Neural cell (in vitro differentiated cells): Measurements from ENCODE around the gene RNF123.

Experiments
- CTCF ChIP-seq: fragments of 450-650 bp; IDR thresholded peaks from 2 replicates; pipeline ENCODE4 v1.5.1; 2014; ENCODE audit warnings: antibody characterized with exemption, mild to moderate bottlenecking, moderate library complexity; ENCODE audit not compliant: poor library complexity, severe bottlenecking
- EP300 ChIP-seq: fragments of 450-650 bp; conservative IDR thresholded peaks from 2 replicates; pipeline ENCODE4 v1.6.1; 2014; ENCODE audit warnings: antibody characterized with exemption, mild to moderate bottlenecking, moderate library complexity; ENCODE audit not compliant: poor library complexity, severe bottlenecking
- EZH2 ChIP-seq: fragments of 200-600, 300-800 bp; shearing (Covaris generic), sonication (generic); IDR thresholded peaks from 2 replicates; pipeline ENCODE4 v1.6.1; 2014; ENCODE audit warnings: antibody characterized with exemption, low read length, borderline replicate concordance, mild to moderate bottlenecking; ENCODE audit not compliant: insufficient read depth, poor library complexity, severe bottlenecking
- POLR2AphosphoS5 ChIP-seq: IDR thresholded peaks from 2 replicates; pipeline ENCODE4 v1.6.1; 2012
- RAD21 ChIP-seq: fragments of 450-650 bp; conservative IDR thresholded peaks from 2 replicates; pipeline ENCODE4 v1.6.1; 2014; ENCODE audit warnings: antibody characterized with exemption, mild to moderate bottlenecking, moderate library complexity
- REST ChIP-seq: IDR thresholded peaks from 2 replicates; pipeline ENCODE4 v1.6.1; 2012; ENCODE audit warnings: borderline replicate concordance
- SMC3 ChIP-seq: fragments of 450-650 bp; conservative IDR thresholded peaks from 2 replicates; pipeline ENCODE4 v1.6.1; 2014; ENCODE audit warnings: antibody characterized with exemption, mild to moderate bottlenecking, moderate library complexity; ENCODE audit not compliant: poor library complexity
- TAF1 ChIP-seq: IDR thresholded peaks from 2 replicates; pipeline ENCODE4 v1.6.1; 2012; ENCODE audit warnings: low read depth

GRCh38 chr3:49681232-49681522, 8.2 kb upstream of the RNF123 start:
- TF ChIP-seq RAD21 (no peak), TAF1 (no peak), CTCF (no peak), POLR2AphosphoS5 (no peak), EP300 (no peak), REST (no peak), SMC3 (no peak), EZH2 (no peak)
